Neutrophil (primary cell): Measurements from ENCODE around the gene TMIE.

Source experiments
- H3K27ac ChIP-seq: fragments of 200-600 bp; sonication (generic); 2 replicates; pipeline ENCODE4 v1.5.1; 2016; ENCODE audit warnings: mild to moderate bottlenecking, moderate library complexity
- H3K27me3 ChIP-seq: fragments of 200-600 bp; sonication (generic); 2 replicates; pipeline ENCODE4 v1.6.0; 2016; ENCODE audit warnings: mild to moderate bottlenecking
- H3K36me3 ChIP-seq: fragments of 200-600 bp; sonication (generic); 2 replicates; pipeline ENCODE4 v1.5.1; 2017
- H3K4me1 ChIP-seq, 2 experiments: fragments of 200-600 bp in 1 of 2; sonication (generic) in 1 of 2; 1 replicate in 1 of 2; 2 replicates in 1 of 2; pipeline versions ENCODE4 v1.5.1 to v1.6.1; 2013 to 2016; ENCODE audit warnings: low read depth in 1 of 2, low read length in 1 of 2, mild to moderate bottlenecking in 1 of 2, moderate library complexity in 1 of 2; ENCODE audit not compliant: control insufficient read depth in 1 of 2, insufficient read depth in 1 of 2
- H3K4me3 ChIP-seq, 2 experiments: fragments of 200-600 bp in 1 of 2; sonication (generic) in 1 of 2; 1 replicate in 1 of 2; 2 replicates in 1 of 2; pipeline ENCODE4 v1.5.1; 2013 to 2016; ENCODE audit warnings: low read depth in 1 of 2, low read length in 1 of 2, mild to moderate bottlenecking in 1 of 2, moderate library complexity in 1 of 2
- H3K9me3 ChIP-seq: fragments of 200-600 bp; sonication (generic); 2 replicates; pipeline ENCODE4 v1.5.1; 2016
- TF ChIP-seq, protein P1 (sequence below): fragments of 200-600 bp; sonication (generic); IDR thresholded peaks from 2 replicates; pipeline ENCODE4 v1.5.1; 2016; ENCODE audit warnings: antibody characterized with exemption

TMIE gene

GRCh38 chr3:46667657-46668056 is 33.5 kb upstream of the TMIE start:
- TF ChIP-seq, protein P1, sequence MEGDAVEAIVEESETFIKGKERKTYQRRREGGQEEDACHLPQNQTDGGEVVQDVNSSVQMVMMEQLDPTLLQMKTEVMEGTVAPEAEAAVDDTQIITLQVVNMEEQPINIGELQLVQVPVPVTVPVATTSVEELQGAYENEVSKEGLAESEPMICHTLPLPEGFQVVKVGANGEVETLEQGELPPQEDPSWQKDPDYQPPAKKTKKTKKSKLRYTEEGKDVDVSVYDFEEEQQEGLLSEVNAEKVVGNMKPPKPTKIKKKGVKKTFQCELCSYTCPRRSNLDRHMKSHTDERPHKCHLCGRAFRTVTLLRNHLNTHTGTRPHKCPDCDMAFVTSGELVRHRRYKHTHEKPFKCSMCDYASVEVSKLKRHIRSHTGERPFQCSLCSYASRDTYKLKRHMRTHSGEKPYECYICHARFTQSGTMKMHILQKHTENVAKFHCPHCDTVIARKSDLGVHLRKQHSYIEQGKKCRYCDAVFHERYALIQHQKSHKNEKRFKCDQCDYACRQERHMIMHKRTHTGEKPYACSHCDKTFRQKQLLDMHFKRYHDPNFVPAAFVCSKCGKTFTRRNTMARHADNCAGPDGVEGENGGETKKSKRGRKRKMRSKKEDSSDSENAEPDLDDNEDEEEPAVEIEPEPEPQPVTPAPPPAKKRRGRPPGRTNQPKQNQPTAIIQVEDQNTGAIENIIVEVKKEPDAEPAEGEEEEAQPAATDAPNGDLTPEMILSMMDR, result no peak
- H3K27me3 ChIP-seq, result no peaks in the 10 kb centered on the region
- H3K4me3 ChIP-seq, result no peak overlapping the region
- no peaks in the 10 kb centered on the region for H3K36me3 ChIP-seq
- no peaks in the 10 kb centered on the region for H3K9me3 ChIP-seq
- no peaks in the 10 kb centered on the region for H3K4me1 ChIP-seq
- H3K27ac ChIP-seq, result no peak overlapping the region

DNA sequence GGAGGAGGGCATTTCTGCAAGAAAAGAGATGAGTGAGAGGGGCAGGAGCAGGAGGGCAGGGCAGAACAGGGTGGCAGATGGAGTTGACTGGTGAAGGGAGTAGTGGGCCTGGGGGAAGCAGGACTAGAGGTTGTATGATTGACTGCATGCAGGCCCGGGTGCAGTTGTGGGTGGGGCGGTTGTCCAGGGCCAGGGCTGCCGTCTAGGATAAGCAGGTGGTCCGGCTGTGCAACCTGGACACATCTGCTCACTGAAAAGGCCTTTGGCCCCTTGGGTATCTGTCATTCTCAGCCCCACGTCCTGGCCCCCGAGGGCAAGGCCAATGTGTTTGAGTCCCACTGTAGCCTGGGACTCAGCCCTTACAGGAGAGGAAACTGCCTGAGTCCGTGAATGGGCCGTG is 33.1 kb upstream of the TMIE start:
- no peak overlapping the region for H3K27ac ChIP-seq

DNA sequence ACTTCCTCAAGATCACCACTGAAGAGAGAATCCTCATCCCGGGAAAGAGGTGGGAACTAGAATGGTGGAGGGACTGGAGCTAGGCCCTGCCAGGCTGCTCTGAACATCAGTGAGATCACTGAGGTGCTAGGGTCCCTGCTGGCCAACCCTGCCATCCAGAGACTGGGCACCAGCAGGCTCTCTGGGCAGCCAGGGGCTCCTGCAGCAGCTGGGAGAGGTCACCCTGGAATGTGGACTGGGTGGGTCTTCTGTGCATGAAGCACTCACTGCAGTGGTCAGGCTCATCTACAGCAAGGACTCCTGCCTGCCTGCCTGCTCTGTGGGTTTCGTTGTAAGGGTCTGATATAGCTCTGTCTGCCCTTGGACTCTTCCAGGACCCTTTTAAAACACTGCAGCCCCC is 32.6 kb upstream of the TMIE start:
- Histone ChIP-seq H3K27me3 (no peaks in the 10 kb centered on the region), H3K27ac (no peak overlapping the region), H3K9me3 (no peaks in the 10 kb centered on the region), H3K4me3 (no peak overlapping the region), H3K4me1 (no peaks in the 10 kb centered on the region), H3K36me3 (no peaks in the 10 kb centered on the region)
- TF ChIP-seq, protein P1, result no peak

More for the DNA sequence above, 33.1 kb upstream of the TMIE start:
- no peaks in the 10 kb centered on the region for H3K36me3 ChIP-seq
- H3K4me3 ChIP-seq, result no peak overlapping the region
- no peaks in the 10 kb centered on the region for H3K9me3 ChIP-seq
- TF ChIP-seq, protein P1, result no peak
- H3K27me3 ChIP-seq, result no peaks in the 10 kb centered on the region
- no peaks in the 10 kb centered on the region for H3K4me1 ChIP-seq

DNA sequence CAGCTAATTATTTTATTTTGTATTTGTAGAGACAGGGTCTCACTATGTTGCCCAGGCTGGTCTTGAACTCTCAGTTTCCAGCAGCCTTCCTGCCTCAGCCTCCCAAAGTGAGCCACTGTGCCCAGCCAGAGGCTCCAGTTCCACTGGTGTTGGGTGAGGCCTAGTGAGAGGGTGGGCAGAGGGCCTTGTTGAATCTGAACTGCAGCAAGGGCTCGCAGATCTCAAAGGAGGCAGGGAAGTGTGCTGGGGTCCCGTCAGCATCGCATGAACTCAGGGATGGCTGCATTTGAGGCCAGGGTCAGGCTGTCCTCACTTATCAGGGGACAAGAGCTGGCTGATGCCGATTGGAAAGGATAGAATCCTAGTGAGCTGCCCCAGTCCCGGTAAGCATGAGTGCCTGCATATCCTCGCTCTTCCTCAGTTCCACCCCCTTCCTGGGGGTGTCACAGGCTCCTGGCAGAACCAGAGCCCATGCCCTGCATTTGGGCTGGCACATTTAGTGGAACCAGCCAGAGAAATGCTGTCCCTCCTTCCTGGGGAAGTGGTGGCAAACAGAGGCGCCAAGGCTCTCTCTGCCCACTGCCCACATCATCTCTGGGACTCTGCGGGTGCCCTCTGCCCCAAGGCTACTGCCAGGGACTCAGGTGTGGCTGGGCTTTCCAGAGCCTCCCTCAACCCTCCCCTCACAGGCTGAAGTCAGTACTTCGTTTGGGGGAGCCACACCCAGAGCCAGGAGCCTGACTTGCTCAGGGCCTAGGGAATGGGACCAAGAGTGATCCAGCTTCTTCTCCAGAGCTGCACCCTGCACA is 31.8 kb upstream of the TMIE start:
- Histone ChIP-seq H3K27ac (no peak overlapping the region), H3K36me3 (no peaks in the 10 kb centered on the region), H3K27me3 (no peaks in the 10 kb centered on the region), H3K4me1 (no peaks in the 10 kb centered on the region), H3K4me3 (no peak overlapping the region), H3K9me3 (no peaks in the 10 kb centered on the region)
- TF ChIP-seq, protein P1, result no peak

DNA sequence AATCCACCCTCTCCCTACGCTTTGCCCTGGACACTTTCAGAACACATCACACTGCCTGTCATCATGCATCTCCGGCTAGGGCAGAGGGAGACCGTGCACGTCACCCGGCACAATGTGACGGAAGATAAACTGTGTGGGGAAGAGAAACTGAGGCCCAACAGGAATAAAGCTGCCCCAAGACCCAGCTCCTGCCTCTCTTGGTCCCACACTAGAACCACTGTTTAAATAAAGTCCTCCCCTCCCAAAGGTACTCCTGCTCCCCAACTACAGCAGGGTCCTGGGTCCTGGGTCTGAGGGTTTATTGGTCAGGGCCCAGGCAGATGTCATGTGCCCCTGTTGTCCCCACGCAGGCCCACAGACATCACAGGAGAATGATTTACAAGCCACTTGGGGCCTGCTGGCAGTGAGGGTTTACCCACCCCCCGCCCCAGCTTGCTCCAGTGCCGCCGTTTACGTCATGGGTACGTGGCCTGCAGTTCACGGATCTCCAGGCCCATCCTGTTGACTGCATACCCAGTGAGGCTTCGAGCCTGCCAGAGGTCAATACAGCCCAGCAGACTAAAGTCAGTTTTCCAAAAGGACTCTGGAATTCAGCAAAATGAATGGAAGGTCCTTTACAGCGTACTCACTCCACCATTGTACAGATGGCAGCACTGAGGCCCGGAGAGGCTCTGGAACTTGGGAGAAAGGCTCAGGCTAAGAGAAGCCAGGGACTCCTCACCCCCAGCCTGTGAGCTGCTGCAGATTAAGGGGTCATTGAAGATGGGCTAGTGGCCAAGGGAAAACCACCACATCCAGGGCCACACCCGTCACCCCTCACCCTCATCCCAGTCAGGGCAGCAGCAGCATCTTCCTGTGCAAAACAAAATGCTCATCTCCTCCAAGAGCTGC is 30.9 kb upstream of the TMIE start:
- no peaks in the 10 kb centered on the region for H3K4me1 ChIP-seq
- no peaks in the 10 kb centered on the region for H3K9me3 ChIP-seq
- no peak overlapping the region for H3K4me3 ChIP-seq
- H3K27me3 ChIP-seq, result no peaks in the 10 kb centered on the region
- TF ChIP-seq, protein P1, result no peak
- H3K27ac ChIP-seq, result no peak overlapping the region
- H3K36me3 ChIP-seq, result no peaks in the 10 kb centered on the region
